GM12878 (cell line): Measurements from ENCODE around the gene PSMB10. TPM values are rescaled to one million over a fixed set of nuclear protein-coding genes. Genes with fewer than 3 reads are reported as not detected.

Experiments used
- BCLAF1 ChIP-seq: fragments of 450-650 bp; IDR thresholded peaks from 2 replicates; pipeline ENCODE4 v1.6.1; 2017; ENCODE audit warnings: antibody characterized with exemption, mild to moderate bottlenecking, moderate library complexity
- BRCA1 ChIP-seq: IDR thresholded peaks from 2 replicates; pipeline ENCODE4 v1.6.1; 2011; ENCODE audit warnings: low read depth, low read length, improper control_type of control experiment
- CBFB ChIP-seq: IDR thresholded peaks from 2 replicates; pipeline ENCODE4 v1.6.1; 2016; ENCODE audit warnings: antibody characterized with exemption, low read depth
- CHD4 ChIP-seq: fragments of 200-600 bp; sonication (generic); IDR thresholded peaks from 2 replicates; pipeline ENCODE4 v1.6.1; 2016; ENCODE audit warnings: mild to moderate bottlenecking
- CREM ChIP-seq: IDR thresholded peaks from 2 replicates; pipeline ENCODE4 v1.6.1; 2014; ENCODE audit warnings: antibody characterized with exemption, low read depth
- GATAD2B ChIP-seq: fragments of 450-650 bp; conservative IDR thresholded peaks from 2 replicates; pipeline ENCODE4 v1.6.1; 2017; ENCODE audit warnings: low read depth, mild to moderate bottlenecking, moderate library complexity
- HDAC6 ChIP-seq: fragments of 200-600 bp; sonication (generic); IDR thresholded peaks from one replicate; pipeline ENCODE4 v1.8.0; 2017; ENCODE audit warnings: antibody characterized with exemption; ENCODE audit not compliant: unreplicated experiment
- HDGF ChIP-seq: fragments of 450-650 bp; IDR thresholded peaks from 2 replicates; pipeline ENCODE4 v1.6.1; 2016; ENCODE audit warnings: antibody characterized with exemption
- IKZF1 ChIP-seq: fragments of 450-650 bp; conservative IDR thresholded peaks from 2 replicates; pipeline ENCODE4 v1.6.1; 2017; ENCODE audit warnings: antibody characterized with exemption, mild to moderate bottlenecking
- IRF3 ChIP-seq: fragments of 450-650 bp; IDR thresholded peaks from 2 replicates; pipeline ENCODE4 v1.6.1; 2014; ENCODE audit warnings: mild to moderate bottlenecking
- LARP7 ChIP-seq: fragments of 450-650 bp; IDR thresholded peaks from 2 replicates; pipeline ENCODE4 v1.6.1; 2017; ENCODE audit warnings: mild to moderate bottlenecking
- MEF2A ChIP-seq: IDR thresholded peaks from 2 replicates; pipeline ENCODE4 v1.6.1; 2011; ENCODE audit warnings: low read depth, mild to moderate bottlenecking, low read length, moderate library complexity; ENCODE audit not compliant: insufficient read depth
- MYC ChIP-seq: IDR thresholded peaks from 2 replicates; pipeline ENCODE4 v1.6.1; 2011; ENCODE audit warnings: mild to moderate bottlenecking, low read length, moderate library complexity, inconsistent platforms; ENCODE audit not compliant: insufficient read depth, insufficient replicate concordance, insufficient read length, severe bottlenecking
- NBN ChIP-seq: fragments of 450-650 bp; IDR thresholded peaks from 2 replicates; pipeline ENCODE4 v1.6.1; 2016
- NFYA ChIP-seq: IDR thresholded peaks from 2 replicates; pipeline ENCODE4 v1.6.1; 2011; ENCODE audit warnings: low read depth, mild to moderate bottlenecking, low read length, improper control_type of control experiment, borderline replicate concordance
- NR2C2 ChIP-seq: IDR thresholded peaks from 2 replicates; pipeline ENCODE4 v1.6.1; 2011; ENCODE audit warnings: borderline replicate concordance, low read depth; ENCODE audit not compliant: control insufficient read depth, insufficient read length
- POLR2AphosphoS2 ChIP-seq: IDR thresholded peaks from 2 replicates; pipeline ENCODE4 v1.6.1; 2011; ENCODE audit warnings: low read depth, mild to moderate bottlenecking, low read length, improper control_type of control experiment, moderate library complexity
- RAD51 ChIP-seq: fragments of 450-650 bp; IDR thresholded peaks from 2 replicates; pipeline ENCODE4 v1.6.1; 2016; ENCODE audit warnings: moderate library complexity, mild to moderate bottlenecking, inconsistent platforms
- RB1 ChIP-seq: fragments of 450-650 bp; formaldehyde crosslinking; IDR thresholded peaks from 2 replicates; pipeline ENCODE4 v1.6.1; 2017; ENCODE audit warnings: mild to moderate bottlenecking, borderline replicate concordance
- RELA ChIP-seq: fragments of 450-650 bp; IDR thresholded peaks from 2 replicates; pipeline ENCODE4 v1.8.0; 2014; ENCODE audit warnings: borderline replicate concordance; ENCODE audit not compliant: partially characterized antibody
- RELB ChIP-seq: fragments of 450-650 bp; IDR thresholded peaks from 2 replicates; pipeline ENCODE4 v1.6.1; 2017; ENCODE audit warnings: low read depth, mild to moderate bottlenecking, moderate library complexity
- SPI1 ChIP-seq: IDR thresholded peaks from 2 replicates; pipeline ENCODE4 v1.6.1; 2011; ENCODE audit warnings: low read depth, mild to moderate bottlenecking, low read length, moderate library complexity, borderline replicate concordance; ENCODE audit not compliant: insufficient read depth
- SRF ChIP-seq, 2 experiments: IDR thresholded peaks; 2 replicates each; pipeline ENCODE4 v1.6.1; 2011; ENCODE audit warnings: low read depth in 2 of 2, low read length in 2 of 2, mild to moderate bottlenecking in 1 of 2, moderate library complexity in 1 of 2
- STAT1 ChIP-seq: fragments of 450-650 bp; conservative IDR thresholded peaks from 2 replicates; pipeline ENCODE4 v1.6.1; 2014; ENCODE audit warnings: antibody characterized with exemption, mild to moderate bottlenecking
- STAT3 ChIP-seq: IDR thresholded peaks from 2 replicates; pipeline ENCODE4 v1.6.1; 2011; ENCODE audit warnings: low read depth, low read length, improper control_type of control experiment
- SUPT20H ChIP-seq: IDR thresholded peaks from 2 replicates; pipeline ENCODE4 v1.6.1; 2011; ENCODE audit warnings: low read depth, mild to moderate bottlenecking, low read length, moderate library complexity, borderline replicate concordance; ENCODE audit not compliant: control insufficient read depth
- ZNF622 ChIP-seq: fragments of 450-650 bp; IDR thresholded peaks from 2 replicates; pipeline ENCODE4 v1.6.1; 2017; ENCODE audit warnings: mild to moderate bottlenecking, inconsistent platforms
- polyA plus RNA-seq, 11 experiments: library from polyadenylated mRNA; depleted of rRNA in 4 of 11; unstranded in 6 of 11; stranded (reverse) in 5 of 11; fragments of >200 nt; fragmentation: Nextera tagmentation in 4 of 11; fragmentation: Illumina TruSeq in 1 of 11; extraction: Ambion mirVana in 4 of 11; extraction: Trizol in 1 of 11; gene quantifications; 1 replicate in 1 of 11; 2 replicates in 10 of 11; pipeline versions ENCODE4 v1.2.1 to v1.2.3, GENCODE V29; 2011 to 2016; ENCODE audit warnings: inconsistent platforms in 2 of 11, missing spikeins in 2 of 11, low read depth in 1 of 11
- total RNA-seq, 4 experiments: library from RNA; depleted of rRNA in 3 of 4; stranded (reverse); fragments of >200 nt in 3 of 4; fragmentation: Illumina TruSeq in 1 of 4; extraction: Trizol in 1 of 4; gene quantifications; 2 replicates each; pipeline versions ENCODE4 v1.2.1 to v1.2.3, GENCODE V29; 2013 to 2021

Gene PSMB10
- total and polyA plus RNA-seq, 10 of the 15 experiments (the other 5 are each of a cell fraction or from before 2014, with no cell fraction given) = 24.1 to 308 (median 151) TPM

GRCh38 chr16:67892899-67893742, 43.5 kb downstream of the PSMB10 start, which contains the start of gene PSKH1 (continued):
- TF ChIP-seq SPI1 (no peak), GATAD2B (peak; percentile 82), NR2C2 (no peak), STAT3 (no peak), CBFB (no peak), NFYA (no peak), IKZF1 (peak; percentile 77), HDAC6 (no peak), ZNF622 (no peak), NBN (no peak), RELA (no peak), CREM (peak; percentile 98), RELB (0 out of 2 replicates have a peak, but pooled peaks have one; percentile 38), BCLAF1 (no peak), CHD4 (no peak), MEF2A (no peak), BRCA1 (no peak), POLR2AphosphoS2 (no peak), LARP7 (peak; percentile 93), HDGF (no peak), RB1 (peak; percentile 85; the same call in 1 of the 2 replicates), MYC (no peak), STAT1 (no peak), RAD51 (no peak), SRF (IDR thresholded peaks at IDR 0.05; ENCODE audit: low read depth in 2 of 2, low read length in 2 of 2) (peak in 1 of 2 experiments; percentile 82; a peak in 2 of 4 replicates), SUPT20H (no peak), IRF3 (no peak)
